Measurements from ENCODE around the gene SUSD5.
"Not testable (repeated sequence)": the region's sequence is repeated elsewhere in the genome, so short reads cannot be mapped to it uniquely, and the experiment has no call there.

SUSD5 gene

DNA sequence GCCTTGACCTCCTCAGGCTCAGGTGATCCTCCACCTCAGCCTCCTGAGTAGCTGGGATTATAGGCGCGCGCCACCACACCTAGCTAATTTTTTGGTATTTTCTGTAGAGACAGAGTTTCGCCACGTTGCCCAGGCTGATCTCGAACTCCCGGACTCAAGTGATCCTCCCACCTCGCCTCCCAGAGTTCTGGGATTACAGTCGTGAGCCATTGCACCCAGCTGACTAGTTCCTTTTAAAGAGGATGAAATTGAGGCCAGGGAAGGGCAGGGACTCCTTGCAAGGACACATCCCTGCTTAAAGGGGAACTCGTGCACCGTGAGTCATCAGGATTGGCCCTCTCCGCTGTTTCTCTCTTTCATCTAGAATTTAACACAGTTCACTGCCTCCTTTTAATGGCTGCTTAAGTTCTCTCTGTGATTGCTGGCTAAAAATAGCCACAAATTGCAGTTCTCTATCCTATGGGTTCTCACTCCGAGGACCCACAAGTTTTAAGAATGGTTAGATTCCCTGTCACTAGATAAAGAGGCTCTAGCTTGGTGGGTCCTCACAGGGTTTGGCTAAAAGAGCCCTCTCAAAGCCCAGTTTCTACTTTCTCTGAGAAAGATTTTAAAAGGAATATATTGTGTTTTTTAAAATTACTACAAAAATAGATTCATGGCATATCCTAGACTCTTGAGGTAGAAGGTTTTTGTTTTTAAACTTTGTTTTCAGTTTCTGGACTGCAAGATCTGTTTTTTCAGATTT is 103.4 kb downstream of the SUSD5 start:
- DNase-seq (ENCODE audit: low spot score): no peak

DNA sequence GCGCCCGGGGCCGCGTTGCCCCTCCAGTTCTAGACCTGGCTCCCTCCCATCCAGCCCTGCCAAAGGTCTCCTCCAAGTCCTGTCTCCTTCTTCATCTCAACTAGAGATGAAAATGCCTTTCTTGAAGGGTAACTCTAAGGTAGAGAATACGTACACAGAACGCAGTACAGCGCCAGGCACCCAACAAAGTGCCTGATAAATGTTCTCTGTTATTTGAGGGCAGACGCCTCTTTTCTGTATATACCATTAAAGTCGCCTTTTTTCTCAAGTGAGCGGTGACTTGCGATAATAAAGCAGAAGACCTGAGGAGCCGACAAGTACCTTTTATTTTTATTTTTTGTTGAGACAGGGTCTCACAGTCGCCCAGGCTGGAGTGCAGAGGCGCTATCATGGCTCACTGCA is 104.0 kb downstream of the SUSD5 start:
- DNase-seq (ENCODE audit: low spot score): no peak

DNA sequence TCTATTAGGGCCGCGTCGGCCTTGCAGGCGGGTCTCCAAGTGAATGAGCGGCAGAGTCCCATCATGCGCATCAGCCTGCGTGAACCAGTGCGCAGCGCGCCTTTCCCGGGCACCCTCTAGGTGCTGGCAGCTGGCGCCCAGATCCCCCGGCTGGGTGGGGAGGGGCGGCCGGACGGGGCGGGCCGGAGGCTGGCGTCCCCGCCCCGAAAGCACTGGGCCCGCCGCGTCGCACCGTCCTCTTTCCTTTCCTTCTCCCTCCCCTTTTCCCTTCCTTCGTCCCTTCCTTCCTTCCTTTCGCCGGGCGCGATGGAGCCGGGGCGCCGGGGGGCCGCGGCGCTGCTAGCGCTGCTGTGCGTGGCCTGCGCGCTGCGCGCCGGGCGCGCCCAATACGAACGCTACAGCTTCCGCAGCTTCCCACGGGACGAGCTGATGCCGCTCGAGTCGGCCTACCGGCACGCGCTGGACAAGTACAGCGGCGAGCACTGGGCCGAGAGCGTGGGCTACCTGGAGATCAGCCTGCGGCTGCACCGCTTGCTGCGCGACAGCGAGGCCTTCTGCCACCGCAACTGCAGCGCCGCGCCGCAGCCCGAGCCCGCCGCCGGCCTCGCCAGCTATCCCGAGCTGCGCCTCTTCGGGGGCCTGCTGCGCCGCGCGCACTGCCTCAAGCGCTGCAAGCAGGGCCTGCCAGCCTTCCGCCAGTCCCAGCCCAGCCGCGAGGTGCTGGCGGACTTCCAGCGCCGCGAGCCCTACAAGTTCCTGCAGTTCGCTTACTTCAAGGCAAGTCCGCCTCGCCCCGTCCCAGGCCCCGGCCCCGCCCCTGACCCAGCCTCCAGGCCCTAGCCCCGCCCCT is 104.6 kb downstream of the SUSD5 start, which contains the start of gene CRTAP:
TSS of gene CRTAP (plus strand) at position 243 of the 850 bp plus-strand sequence. CDS start at position 307, 64 bp downstream.
- peak; percentile 90 for DNase-seq (ENCODE audit: low spot score)

DNA sequence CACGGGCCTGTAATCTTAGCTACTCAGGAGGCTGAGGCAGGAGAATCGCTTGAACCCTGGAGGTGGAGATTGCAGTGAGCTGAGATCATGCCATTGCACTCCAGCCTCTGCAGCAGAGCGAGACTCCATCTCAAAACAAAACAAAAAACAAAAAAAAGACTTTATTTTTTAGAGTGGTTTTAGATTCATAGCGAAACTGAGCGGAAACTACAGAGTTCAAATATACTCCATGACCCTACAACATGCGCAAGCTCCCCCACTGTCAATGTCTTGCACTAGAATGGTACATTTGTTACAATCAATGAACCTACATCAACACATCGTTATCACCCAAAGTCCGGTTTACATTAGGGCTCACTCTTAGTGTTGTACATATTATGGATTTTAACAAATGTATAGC is 107.0 kb downstream of the SUSD5 start:
- no peak for DNase-seq (ENCODE audit: low spot score)

DNA sequence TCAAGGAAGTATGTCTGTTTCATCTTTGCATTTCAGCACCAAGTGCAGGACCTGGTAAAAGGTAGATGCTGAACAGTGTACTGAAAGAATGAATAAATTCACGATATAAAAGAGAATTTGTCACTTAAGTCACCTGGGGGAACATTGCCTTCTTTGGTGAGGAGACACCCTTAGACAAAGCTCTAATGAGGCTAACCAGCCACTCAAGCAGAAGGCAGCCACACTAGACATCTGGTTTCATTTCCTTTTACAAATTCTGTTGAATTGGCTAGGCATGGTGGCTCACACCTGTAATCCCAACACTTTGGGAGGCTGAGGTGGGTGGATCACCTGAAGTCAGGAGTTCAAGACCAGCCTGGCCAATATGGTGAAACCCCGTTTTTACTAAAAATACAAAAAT is 111.8 kb downstream of the SUSD5 start:
- DNase-seq (ENCODE audit: low spot score): not testable (repeated sequence)

DNA sequence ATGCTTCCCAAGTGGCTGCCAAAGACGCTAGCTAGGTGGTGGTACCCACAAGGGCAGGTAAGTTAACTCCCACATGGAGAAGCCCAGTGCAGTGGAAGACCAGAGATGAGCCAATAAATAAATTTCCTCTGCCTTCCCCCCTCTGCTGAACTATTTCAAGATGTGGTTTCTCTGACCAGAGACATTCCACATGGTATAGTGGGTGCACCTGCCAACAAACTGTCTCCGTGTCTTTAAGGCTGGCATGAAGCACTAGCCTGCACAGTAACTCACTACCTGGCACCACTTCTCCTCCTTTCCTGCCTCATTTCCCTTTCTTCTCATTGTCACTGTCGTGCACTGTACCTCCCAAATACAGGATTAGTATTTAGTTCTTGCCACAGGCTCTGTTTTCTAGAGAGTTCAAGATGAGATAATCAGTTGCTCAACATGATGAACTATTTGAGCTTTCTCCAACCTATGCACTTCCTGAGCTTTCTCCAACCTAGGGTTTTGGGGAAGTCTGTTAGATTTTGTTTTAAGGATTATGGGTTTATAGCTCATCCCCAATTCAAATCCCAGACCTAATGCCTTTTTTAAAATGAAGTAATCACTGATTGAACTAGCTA is 113.2 kb downstream of the SUSD5 start:
- DNase-seq (ENCODE audit: low spot score): no peak

DNA sequence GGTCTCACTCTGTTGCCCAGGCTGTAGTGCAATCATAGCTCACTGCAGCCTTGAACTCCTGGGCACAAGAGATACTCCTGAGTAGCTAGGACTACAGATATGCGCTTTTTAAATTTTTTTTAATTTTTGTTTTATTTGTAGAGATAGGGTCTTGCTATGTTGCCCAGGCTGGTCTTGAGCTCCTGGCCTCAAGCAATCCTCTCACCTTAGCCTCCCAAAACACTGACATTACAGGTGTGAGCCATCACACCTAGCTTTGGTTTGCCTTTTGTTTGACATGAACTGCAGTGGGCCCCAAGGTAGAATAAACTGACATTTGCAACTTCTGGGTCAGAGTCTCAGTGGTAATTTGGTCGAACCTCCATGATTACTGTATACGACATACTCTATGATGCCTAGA is 113.8 kb downstream of the SUSD5 start:
- DNase-seq (ENCODE audit: low spot score): no peak

DNA sequence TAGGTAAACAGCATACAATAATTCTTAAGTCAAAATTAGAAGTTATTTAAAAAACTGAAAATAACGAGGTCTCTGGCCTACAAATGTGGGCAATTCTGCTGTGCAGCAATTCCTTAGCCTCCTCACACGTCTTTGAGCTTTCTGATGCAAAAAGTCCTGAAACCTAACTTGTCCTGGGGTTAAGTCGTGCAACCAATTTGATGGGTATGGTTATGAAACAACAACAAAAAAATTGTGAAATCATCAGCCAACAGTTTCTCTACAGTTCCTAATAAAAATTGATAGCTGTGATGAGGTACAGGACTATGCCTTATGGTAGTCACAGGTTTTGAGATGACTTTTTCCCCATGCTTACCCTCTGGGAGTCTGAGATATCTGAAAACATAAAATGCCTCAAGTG is 115.1 kb downstream of the SUSD5 start:
- DNase-seq (ENCODE audit: low spot score): no peak

DNA sequence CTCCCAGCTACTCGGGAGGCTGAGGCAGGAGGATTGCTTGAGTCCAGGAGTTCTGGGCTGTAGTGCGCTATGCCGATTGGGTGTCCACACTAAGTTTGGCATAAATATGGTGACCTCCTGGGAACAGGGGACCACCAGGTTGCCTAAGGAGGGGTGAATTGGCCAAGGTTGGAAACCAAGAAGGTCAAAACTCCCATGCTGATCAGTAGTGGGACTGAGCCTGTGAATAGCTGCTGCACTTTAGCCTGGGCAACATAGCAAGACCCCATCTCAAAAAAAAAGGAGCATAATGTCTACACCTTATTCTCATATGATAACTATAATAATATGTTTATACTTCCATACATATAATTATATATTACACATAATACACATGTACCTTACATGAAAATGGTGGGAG is 115.6 kb downstream of the SUSD5 start:
- DNase-seq (ENCODE audit: low spot score): no peak

DNA sequence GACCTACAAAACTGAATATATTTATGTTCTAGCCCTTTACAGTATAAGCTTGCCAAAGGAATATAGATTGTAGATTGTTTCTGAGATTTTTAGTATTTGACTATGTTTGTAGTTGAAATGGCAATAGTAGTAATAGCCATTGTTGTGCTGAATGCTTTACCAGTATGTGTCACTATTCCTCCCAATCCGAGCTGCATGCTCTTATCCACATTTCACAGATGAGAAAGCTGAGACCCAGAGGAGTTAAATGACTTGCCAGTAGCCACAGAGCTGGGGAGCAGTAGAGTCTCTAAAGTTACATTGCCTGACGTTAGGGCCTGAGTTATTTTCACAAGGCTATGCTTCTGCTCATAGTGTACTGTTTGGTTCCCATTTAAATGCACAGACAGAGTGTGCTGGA is 118.4 kb downstream of the SUSD5 start:
- DNase-seq (ENCODE audit: low spot score): no peak
